Activated CD4-positive, alpha-beta T cell treated with anti-CD3 and anti-CD28 coated beads for 36 hours (primary cell): ENCODE measurements around the gene CTXN1. TPM values are rescaled to one million over a fixed set of nuclear protein-coding genes. Genes with fewer than 3 reads are reported as not detected.
"Not testable (repeated sequence)": the region's sequence is repeated elsewhere in the genome, so short reads cannot be mapped to it uniquely, and the experiment has no call there.

Source experiments
- ATAC-seq: fragments of 200-7000 bp; cut with Tn5 transposase; one replicate; pipeline ENCODE4 v1.10.0; 2021; ENCODE audit warnings: mild to moderate bottlenecking, moderate library complexity
- CTCF ChIA-PET: fragments of 350-600 bp; sonication (Branson Sonifier 250); formaldehyde crosslinking; loops from one replicate; lab custom pipeline; 2021; ENCODE audit warnings: antibody characterized with exemption; lab: Charles Lee
- POLR2A ChIA-PET: fragments of 350-600 bp; sonication (Branson Sonifier 250); formaldehyde crosslinking; loops from one replicate; lab custom pipeline; 2021; ENCODE audit warnings: antibody characterized with exemption, inconsistent platforms; lab: Charles Lee
- DNase-seq: peaks from one replicate; pipeline ENCODE4 v3.0.0-alpha.2; 2020
- H3K27ac Mint-ChIP-seq: one replicate; pipeline ENCODE4 v1.8.0; 2021; ENCODE audit warnings: mixed read lengths
- H3K27me3 Mint-ChIP-seq: one replicate; pipeline ENCODE4 v1.8.0; 2021; ENCODE audit warnings: mixed read lengths
- H3K36me3 Mint-ChIP-seq: one replicate; pipeline ENCODE4 v1.8.0; 2021; ENCODE audit warnings: low read depth, mixed read lengths
- H3K4me1 Mint-ChIP-seq: one replicate; pipeline ENCODE4 v1.8.0; 2021; ENCODE audit warnings: mixed read lengths
- H3K4me3 Mint-ChIP-seq: one replicate; pipeline ENCODE4 v1.8.0; 2021; ENCODE audit warnings: mild to moderate bottlenecking, moderate library complexity, mixed read lengths
- H3K9me3 Mint-ChIP-seq: one replicate; pipeline ENCODE4 v1.8.0; 2021; ENCODE audit warnings: low read depth, mixed read lengths
- intact Hi-C, 2 experiments: fragments of 100-400 bp; cut with DNase I in 1 of 2; cut with micrococcal nuclease in 1 of 2; formaldehyde crosslinking; loops; one replicate each; pipeline versions ENCODE4 v1.14.2 to v1.15.1; 2022 to 2024; cut with DNase I, micrococcal nuclease
- total RNA-seq, 2 experiments: library from RNA; stranded (reverse); gene quantifications; one replicate each; pipeline ENCODE4 v1.2.3, GENCODE V29; 2021

Gene CTXN1
- total RNA-seq, 2 experiments from 2014 or later, result 0.47 to 0.82 TPM

- Mint-ChIP-seq H3K9me3 (no peaks in the 10 kb centered on the region), H3K27me3 (peaks cover 5% of the 10 kb centered on the region), H3K36me3 (no peaks in the 10 kb centered on the region), H3K4me1 (no peaks in the 10 kb centered on the region), H3K27ac (no peak overlapping the region), H3K4me3 (no peak overlapping the region)
- ATAC-seq (no peak), DNase-seq (no peak)
- CTCF ChIA-PET, result no interaction called here
- intact Hi-C loops, result no loop called here
- POLR2A ChIA-PET, result no interaction called here
Measured at GRCh38 chr19:7895565-7895964, 30.4 kb downstream of the CTXN1 start.

GRCh38 chr19:7894612-7895309 lies 31.2 kb downstream of the CTXN1 start:
- Mint-ChIP-seq H3K4me1 (no peaks in the 10 kb centered on the region), H3K36me3 (no peaks in the 10 kb centered on the region), H3K27ac (no peak overlapping the region), H3K9me3 (no peaks in the 10 kb centered on the region), H3K4me3 (no peak overlapping the region), H3K27me3 (peaks cover 5% of the 10 kb centered on the region)
- intact Hi-C loops, result no loop called here
- DNase-seq (no peak), ATAC-seq (no peak)
- POLR2A ChIA-PET, result no interaction called here
- CTCF ChIA-PET, result interaction anchor here (0.6 kb wide), 1 partner anchor 218 kb away, joined by 3 read pairs; no protein-coding TSS in a partner anchor

DNA sequence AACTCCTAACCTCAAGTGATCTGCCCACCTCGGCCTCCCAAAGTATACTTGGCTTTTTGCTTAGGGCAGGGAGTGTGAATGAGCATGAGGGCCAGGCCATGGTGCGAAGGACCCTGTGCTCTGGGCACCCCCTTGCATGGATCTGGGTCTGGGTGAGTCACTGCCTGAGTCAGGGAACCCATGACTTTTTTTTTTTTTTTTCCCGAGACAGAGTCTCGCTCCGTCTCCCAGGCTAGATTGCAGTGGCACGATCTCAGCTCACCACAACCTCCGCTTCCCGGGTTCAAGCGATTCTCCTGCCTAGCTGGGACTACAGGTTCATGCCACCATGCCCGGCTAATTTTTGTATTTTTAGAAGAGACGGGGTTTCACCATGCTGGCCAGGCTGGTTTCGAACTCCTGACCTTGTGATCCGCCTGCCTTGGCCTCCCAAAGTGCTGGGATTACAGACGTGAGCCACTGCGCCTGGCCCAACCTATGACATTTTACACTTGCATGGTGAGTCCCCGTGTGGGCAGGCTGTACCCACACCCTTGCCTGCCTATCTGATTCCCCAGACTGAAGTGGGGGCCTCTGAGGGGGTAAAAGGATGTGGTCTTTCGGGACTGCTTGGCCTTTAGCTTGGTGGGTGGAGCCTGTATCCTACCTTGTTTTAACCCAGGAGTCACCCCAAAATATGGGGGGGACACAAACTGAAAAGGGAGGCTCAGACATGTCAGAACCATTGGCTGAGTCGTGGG lies 32.4 kb downstream of the CTXN1 start:
- CTCF ChIA-PET, result interaction anchor here (1.3 kb wide), 1 partner anchor 40 kb away, joined by 3 read pairs; no protein-coding TSS in a partner anchor
- intact Hi-C loops, H3K36me3 Mint-ChIP-seq, H3K9me3 Mint-ChIP-seq, H3K27me3 Mint-ChIP-seq, ATAC-seq, H3K27ac Mint-ChIP-seq, POLR2A ChIA-PET, DNase-seq, H3K4me1 Mint-ChIP-seq, H3K4me3 Mint-ChIP-seq: not testable (repeated sequence)

DNA sequence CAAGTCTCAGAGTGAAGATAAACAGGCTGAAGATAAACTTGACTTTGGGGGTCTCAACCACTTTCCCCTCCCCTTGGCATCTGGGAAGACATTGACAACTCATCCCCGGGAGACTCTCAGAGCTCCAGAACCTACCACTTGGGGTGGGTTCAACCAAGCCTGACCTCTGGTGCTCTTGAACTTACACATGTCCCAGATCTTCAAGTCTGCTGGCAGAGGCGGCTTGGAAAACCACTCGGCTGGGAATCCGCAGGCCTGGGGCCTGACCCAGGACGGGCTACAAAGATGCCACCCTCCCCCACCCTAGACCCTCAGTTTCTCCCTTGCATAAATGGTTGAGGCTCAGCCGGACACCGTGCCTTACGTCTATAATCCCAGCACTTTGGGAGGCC lies 37.1 kb downstream of the CTXN1 start:
- H3K27ac Mint-ChIP-seq, result no peak overlapping the region
- POLR2A ChIA-PET, result no interaction called here
- DNase-seq (no peak), ATAC-seq (no peak)
- no peaks in the 10 kb centered on the region for H3K9me3 Mint-ChIP-seq
- H3K4me1 Mint-ChIP-seq, result no peaks in the 10 kb centered on the region
- intact Hi-C loops, result loop anchor here in 1 of 2 experiments (2.0 kb wide), 1 partner anchor 16 kb away; no protein-coding TSS in a partner anchor
- CTCF ChIA-PET, result interaction anchor here (0.7 kb wide), 1 partner anchor 55 kb away, joined by 3 read pairs; the partner anchor contains the start of gene TIMM44
- peaks cover 6% of the 10 kb centered on the region for H3K27me3 Mint-ChIP-seq
- no peak overlapping the region for H3K4me3 Mint-ChIP-seq
- no peaks in the 10 kb centered on the region for H3K36me3 Mint-ChIP-seq

GRCh38 chr19:7888145-7888825 lies 37.6 kb downstream of the CTXN1 start, which contains the start of gene LRRC8E:
LRRC8E (plus strand) TSS chr19:7888510; CDS start chr19:7895604, 7,094 bp downstream.
- ChIA-PET POLR2A (no interaction called here), CTCF (no interaction called here)
- ATAC-seq (peak; percentile 94), DNase-seq (peak; percentile 71)
- intact Hi-C loops, result loop anchor here in 1 of 2 experiments (2.0 kb wide), 1 partner anchor 15 kb away; no protein-coding TSS in a partner anchor
- Mint-ChIP-seq H3K27me3 (peaks cover 6% of the 10 kb centered on the region), H3K9me3 (no peaks in the 10 kb centered on the region), H3K4me1 (no peaks in the 10 kb centered on the region), H3K4me3 (no peak within 1 kb of the TSS), H3K27ac (no peak within 1 kb of the TSS), H3K36me3 (no peaks in the 10 kb centered on the region)

- CTCF ChIA-PET, result interaction anchor here (0.6 kb wide), 1 partner anchor 21 kb away, joined by 4 read pairs; no protein-coding TSS in a partner anchor
- ATAC-seq, result no peak
- POLR2A ChIA-PET, result interaction anchor here (0.6 kb wide), 1 partner anchor 172 kb away, joined by 3 read pairs; no protein-coding TSS in a partner anchor
Measured at GRCh38 chr19:7887408-7888144, 38.4 kb downstream of the CTXN1 start.

DNA sequence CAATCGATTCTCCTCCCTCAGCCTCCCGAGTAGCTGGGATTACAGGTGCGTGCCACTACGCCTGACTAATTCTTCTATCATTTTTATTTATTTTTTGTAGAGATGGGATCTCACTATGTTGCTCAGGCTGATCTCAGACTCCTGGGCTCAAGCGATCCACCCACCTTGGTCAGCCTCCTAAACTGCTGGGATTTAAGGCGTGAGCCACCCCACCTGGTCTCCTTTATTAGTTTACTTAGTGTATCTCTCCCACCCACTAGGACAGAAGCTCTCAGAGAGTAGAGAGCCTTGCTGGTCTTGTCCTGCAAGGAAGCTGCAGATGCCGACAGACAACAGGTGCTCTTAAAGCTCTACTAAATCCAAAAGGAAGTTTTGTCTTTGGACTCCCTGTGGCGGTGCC lies 40.1 kb downstream of the CTXN1 start:
- Mint-ChIP-seq H3K4me1 (no peaks in the 10 kb centered on the region), H3K9me3 (no peaks in the 10 kb centered on the region), H3K27ac (no peak overlapping the region), H3K36me3 (no peaks in the 10 kb centered on the region), H3K27me3 (peaks cover 4% of the 10 kb centered on the region), H3K4me3 (no peak overlapping the region)
- CTCF ChIA-PET, result interaction anchor here (1.2 to 1.5 kb wide), 2 partner anchors 10 to 13 kb away, joined by 3 to 4 read pairs; no protein-coding TSS in a partner anchor
- intact Hi-C loops, result no loop called here
- DNase-seq (no peak), ATAC-seq (no peak)
- POLR2A ChIA-PET, result no interaction called here

More at GRCh38 chr19:7887408-7888144, 38.4 kb downstream of the CTXN1 start:
- Mint-ChIP-seq H3K9me3 (no peaks in the 10 kb centered on the region), H3K4me1 (no peaks in the 10 kb centered on the region), H3K27me3 (peaks cover 6% of the 10 kb centered on the region), H3K27ac (no peak overlapping the region), H3K4me3 (no peak overlapping the region), H3K36me3 (no peaks in the 10 kb centered on the region)
- intact Hi-C loops, result loop anchor here in 1 of 2 experiments (2.0 kb wide), 1 partner anchor 15 kb away; no protein-coding TSS in a partner anchor
- DNase-seq, result no peak

- CTCF ChIA-PET, result interaction anchor here (0.6 to 0.9 kb wide), 2 partner anchors 30 to 79 kb away, joined by 3 read pairs; no protein-coding TSS in a partner anchor
- no peaks in the 10 kb centered on the region for H3K4me1 Mint-ChIP-seq
- H3K4me3 Mint-ChIP-seq, result no peak overlapping the region
- H3K36me3 Mint-ChIP-seq, result no peaks in the 10 kb centered on the region
- POLR2A ChIA-PET, result no interaction called here
- H3K9me3 Mint-ChIP-seq, result no peaks in the 10 kb centered on the region
- DNase-seq, result no peak
- ATAC-seq, result no peak
- H3K27me3 Mint-ChIP-seq, result peaks cover 3% of the 10 kb centered on the region
- intact Hi-C loops, result no loop called here
- H3K27ac Mint-ChIP-seq, result no peak overlapping the region
Measured at GRCh38 chr19:7883796-7884570, 42.0 kb downstream of the CTXN1 start.

GRCh38 chr19:7883105-7883504 lies 42.8 kb downstream of the CTXN1 start:
- no peaks in the 10 kb centered on the region for H3K36me3 Mint-ChIP-seq
- H3K27me3 Mint-ChIP-seq, result no peaks in the 10 kb centered on the region
- intact Hi-C loops, result no loop called here
- no peaks in the 10 kb centered on the region for H3K4me1 Mint-ChIP-seq
- ATAC-seq, result no peak
- no peak for DNase-seq
- no peak overlapping the region for H3K27ac Mint-ChIP-seq
- H3K9me3 Mint-ChIP-seq, result no peaks in the 10 kb centered on the region
- ChIA-PET POLR2A (no interaction called here), CTCF (interaction anchor here (0.6 to 0.9 kb wide), 3 partner anchors 29 to 79 kb away, joined by 3 to 4 read pairs (median 3); no protein-coding TSS in a partner anchor)
- no peak overlapping the region for H3K4me3 Mint-ChIP-seq

DNA sequence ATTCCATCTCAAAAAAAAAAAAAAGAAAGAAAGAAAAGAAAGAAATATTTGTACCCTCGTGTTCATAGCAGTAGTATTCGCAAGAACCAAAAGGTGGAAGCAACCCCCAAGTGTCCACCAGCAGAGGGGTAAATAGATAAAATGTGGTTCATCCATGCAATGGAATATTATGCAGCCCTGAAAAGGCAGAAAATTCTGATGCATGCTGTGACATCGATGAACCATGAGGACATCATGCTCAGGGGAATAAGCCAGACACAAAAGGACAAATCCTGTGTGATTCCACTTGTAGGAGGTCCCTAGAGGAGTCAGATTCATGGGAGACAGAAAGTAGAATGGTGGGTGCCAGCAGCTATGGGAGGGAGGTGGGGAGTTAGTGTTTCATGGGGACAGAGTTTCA lies 44.0 kb downstream of the CTXN1 start:
- no peaks in the 10 kb centered on the region for H3K36me3 Mint-ChIP-seq
- H3K27ac Mint-ChIP-seq, result no peak overlapping the region
- no peaks in the 10 kb centered on the region for H3K9me3 Mint-ChIP-seq
- no peaks in the 10 kb centered on the region for H3K4me1 Mint-ChIP-seq
- H3K27me3 Mint-ChIP-seq, result no peaks in the 10 kb centered on the region
- no peak for ATAC-seq
- ChIA-PET POLR2A (no interaction called here), CTCF (interaction anchor here (1.0 kb wide), 1 partner anchor 13 kb away, joined by 4 read pairs; no protein-coding TSS in a partner anchor)
- intact Hi-C loops, result no loop called here
- no peak for DNase-seq
- no peak overlapping the region for H3K4me3 Mint-ChIP-seq
